IPS-15b (cell line): ENCODE results near the gene VPS26C.
A peak's percentile ranks its signal among the peaks of the same experiment; 100 is the strongest.
"Not testable (repeated sequence)": the region's sequence is repeated elsewhere in the genome, so short reads cannot be mapped to it uniquely, and the experiment has no call there.

Experiments used
- H3K27me3 ChIP-seq: one replicate; pipeline ENCODE4 v1.6.1; 2013; ENCODE audit warnings: low read length; ENCODE audit not compliant: control insufficient read depth, insufficient read depth
- H3K36me3 ChIP-seq: one replicate; pipeline ENCODE4 v1.6.1; 2013; ENCODE audit warnings: low read length; ENCODE audit not compliant: control insufficient read depth, insufficient read depth
- H3K4me1 ChIP-seq: one replicate; pipeline ENCODE4 v1.6.1; 2013; ENCODE audit warnings: mild to moderate bottlenecking, low read length; ENCODE audit not compliant: control insufficient read depth, insufficient read depth
- H3K4me3 ChIP-seq: one replicate; pipeline ENCODE4 v1.5.1; 2013; ENCODE audit warnings: low read depth, low read length
- H3K9ac ChIP-seq: one replicate; pipeline ENCODE4 v1.6.1; 2013; ENCODE audit warnings: low read depth, mild to moderate bottlenecking, low read length
- H3K9me3 ChIP-seq: one replicate; pipeline ENCODE4 v1.6.1; 2013; ENCODE audit warnings: mild to moderate bottlenecking, low read length; ENCODE audit not compliant: control insufficient read depth, insufficient read depth

VPS26C gene

GRCh38 chr21:37267269-37268185 lies at the start of gene VPS26C:
VPS26C (minus strand) TSS chr21:37267334; CDS start chr21:37267294, 40 bp downstream.
- Histone ChIP-seq H3K36me3 (no peaks in the 10 kb centered on the region), H3K9me3 (no peaks in the 10 kb centered on the region), H3K4me1 (peaks cover 4% of the 10 kb centered on the region), H3K27me3 (no peaks in the 10 kb centered on the region), H3K9ac (peak within 1 kb of the TSS; percentile 74), H3K4me3 (peak within 1 kb of the TSS; percentile 95)

DNA sequence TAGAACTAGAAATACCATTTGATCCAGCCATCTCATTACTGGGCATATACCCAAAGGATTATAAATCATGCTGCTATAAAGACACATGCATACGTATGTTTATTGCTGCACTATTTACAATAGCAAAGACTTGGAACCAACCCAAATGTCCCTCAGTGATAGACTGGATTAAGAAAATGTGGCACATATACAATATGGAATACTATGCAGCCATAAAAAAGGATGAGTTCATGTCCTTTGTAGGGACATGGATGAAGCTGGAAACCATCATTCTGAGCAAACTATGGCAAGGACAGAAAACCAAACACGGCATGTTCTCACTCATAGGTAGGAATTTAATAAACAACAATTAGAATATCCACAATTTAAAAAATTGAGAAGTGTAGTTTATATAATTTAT lies 48.9 kb upstream of the VPS26C start:
- not testable (repeated sequence) for H3K4me1 ChIP-seq, H3K9me3 ChIP-seq, H3K36me3 ChIP-seq, H3K9ac ChIP-seq, H3K4me3 ChIP-seq, H3K27me3 ChIP-seq

DNA sequence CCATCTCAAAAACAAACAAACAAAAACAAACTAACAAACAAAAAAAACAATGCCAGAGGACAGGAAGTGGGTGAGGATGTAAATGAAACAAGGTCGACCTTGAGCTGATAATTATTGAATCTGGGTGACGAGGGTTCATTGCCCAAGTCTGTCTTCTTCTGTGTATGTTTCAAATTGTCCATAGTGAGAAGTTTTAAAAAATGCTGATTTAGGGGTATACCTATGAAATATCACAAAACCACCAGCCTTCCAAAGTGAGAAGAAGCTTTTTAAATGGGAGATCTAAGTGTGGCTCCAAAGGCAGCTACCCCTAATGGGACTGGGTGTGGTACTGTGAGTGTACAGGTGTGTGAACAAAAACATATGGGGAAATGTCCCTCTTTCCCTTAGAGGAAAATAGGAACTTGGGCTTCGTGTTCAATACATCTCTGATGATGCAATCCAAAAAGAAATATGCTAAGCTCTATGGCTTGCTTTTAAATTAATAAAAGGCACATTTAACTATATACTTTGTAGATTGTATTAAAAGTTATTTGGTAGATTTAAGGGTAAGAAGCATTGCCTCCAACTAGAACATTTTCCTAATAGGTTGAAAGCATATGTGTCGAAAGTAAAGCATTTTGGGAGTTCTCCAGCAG lies 33.1 kb upstream of the VPS26C start:
- H3K9me3 ChIP-seq: no peaks in the 10 kb centered on the region

DNA sequence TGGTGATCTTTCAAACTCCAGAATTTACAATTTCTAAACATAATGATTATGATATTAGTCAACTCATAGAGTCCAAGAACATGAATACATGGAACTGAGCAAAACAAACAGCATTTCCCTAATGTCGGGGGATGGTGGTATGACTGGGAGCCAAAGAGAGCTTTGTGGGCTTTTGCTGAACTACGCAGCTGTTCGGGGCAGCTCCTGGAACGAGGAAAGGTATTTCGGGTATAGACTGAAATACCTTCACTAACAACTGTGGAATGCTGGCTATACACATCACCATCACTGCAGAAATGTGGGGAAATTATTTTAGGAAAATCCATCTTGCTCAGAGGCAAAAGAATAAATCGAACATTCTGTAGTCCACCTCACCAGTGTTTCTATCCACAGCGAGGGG lies 30.2 kb upstream of the VPS26C start:
- no peaks in the 10 kb centered on the region for H3K36me3 ChIP-seq
- H3K9ac ChIP-seq: no peak overlapping the region
- H3K4me3 ChIP-seq: no peak overlapping the region
- H3K4me1 ChIP-seq: no peaks in the 10 kb centered on the region
- H3K9me3 ChIP-seq: no peaks in the 10 kb centered on the region
- H3K27me3 ChIP-seq: no peaks in the 10 kb centered on the region

More for the DNA sequence above, 33.1 kb upstream of the VPS26C start:
- H3K4me1 ChIP-seq: no peaks in the 10 kb centered on the region
- no peak overlapping the region for H3K4me3 ChIP-seq
- no peaks in the 10 kb centered on the region for H3K36me3 ChIP-seq
- no peak overlapping the region for H3K9ac ChIP-seq
- H3K27me3 ChIP-seq: no peaks in the 10 kb centered on the region

GRCh38 chr21:37294679-37295078 lies 27.5 kb upstream of the VPS26C start:
- no peak overlapping the region for H3K9ac ChIP-seq
- no peaks in the 10 kb centered on the region for H3K27me3 ChIP-seq
- H3K9me3 ChIP-seq: no peaks in the 10 kb centered on the region
- H3K36me3 ChIP-seq: no peaks in the 10 kb centered on the region
- H3K4me1 ChIP-seq: no peaks in the 10 kb centered on the region
- H3K4me3 ChIP-seq: no peak overlapping the region

DNA sequence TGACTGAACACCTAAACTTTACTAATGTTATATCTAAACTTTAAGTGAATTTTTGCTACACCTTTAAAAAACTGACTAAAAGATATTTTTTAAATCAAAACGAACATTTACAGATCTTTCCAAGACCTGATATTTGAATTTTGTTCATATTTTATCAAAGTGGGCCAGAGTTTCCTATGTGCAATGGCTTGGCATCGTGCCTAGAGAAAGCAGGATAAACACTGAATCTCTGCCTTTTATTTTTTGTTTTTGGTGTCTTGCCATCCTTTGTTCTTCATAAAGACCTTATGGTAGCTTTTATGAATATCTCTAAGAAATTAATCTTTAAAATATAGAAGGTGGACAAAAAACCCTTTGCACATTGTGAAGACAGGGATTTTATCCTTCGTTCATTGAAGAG lies 25.8 kb upstream of the VPS26C start:
- H3K9ac ChIP-seq: no peak overlapping the region
- no peaks in the 10 kb centered on the region for H3K36me3 ChIP-seq
- H3K27me3 ChIP-seq: no peaks in the 10 kb centered on the region

DNA sequence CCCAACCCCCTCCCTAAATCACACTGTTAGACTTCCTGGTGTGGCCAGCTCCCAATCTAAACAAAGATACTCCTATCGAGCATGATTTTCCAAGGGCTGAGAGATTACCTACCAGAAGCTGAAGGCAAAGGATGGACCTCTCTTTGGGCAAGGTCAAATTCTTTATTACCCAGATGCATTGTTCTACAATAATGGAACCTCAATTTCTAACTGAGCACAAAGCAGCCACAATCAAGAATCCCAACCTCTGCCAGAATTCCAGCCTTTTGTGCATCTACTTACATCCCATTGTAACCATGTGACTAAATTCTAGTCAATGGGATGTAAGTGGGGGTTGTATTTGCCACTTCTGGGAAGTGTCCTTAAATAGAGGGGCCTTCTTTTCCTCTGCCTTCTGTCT lies 24.9 kb upstream of the VPS26C start:
- Histone ChIP-seq H3K4me1 (no peaks in the 10 kb centered on the region), H3K9me3 (no peaks in the 10 kb centered on the region), H3K27me3 (no peaks in the 10 kb centered on the region), H3K4me3 (no peak overlapping the region), H3K9ac (no peak overlapping the region), H3K36me3 (no peaks in the 10 kb centered on the region)

More for the DNA sequence above, 25.8 kb upstream of the VPS26C start:
- Histone ChIP-seq H3K9me3 (no peaks in the 10 kb centered on the region), H3K4me3 (no peak overlapping the region), H3K4me1 (no peaks in the 10 kb centered on the region)

DNA sequence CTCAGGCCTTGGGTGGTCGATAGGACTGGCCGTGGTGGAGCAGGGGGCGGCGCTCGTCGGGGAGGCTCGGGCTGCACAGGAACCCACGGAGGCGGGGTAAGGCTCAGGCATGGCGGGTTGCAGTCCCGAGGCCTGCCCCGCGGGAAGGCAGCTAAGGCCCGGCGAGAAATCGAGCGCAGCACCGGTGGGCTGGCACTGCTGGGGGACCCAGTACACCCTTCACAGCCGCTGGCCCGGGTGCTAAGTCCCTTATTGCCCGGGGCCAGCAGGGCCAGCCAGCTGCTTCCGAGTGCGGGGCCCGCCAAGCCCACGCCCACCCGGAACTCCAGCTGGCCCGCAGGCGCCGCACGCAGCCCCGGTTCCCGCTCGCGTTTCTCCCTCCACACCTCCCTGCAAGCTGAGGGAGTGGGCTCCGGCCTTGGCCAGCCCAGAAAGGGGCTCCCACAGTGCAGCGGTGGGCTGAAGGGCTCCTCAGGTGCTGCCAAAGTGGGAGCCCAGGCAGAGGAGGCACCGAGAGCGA lies 16.1 kb upstream of the VPS26C start:
- peaks cover 37% of the 10 kb centered on the region for H3K27me3 ChIP-seq
- H3K4me3 ChIP-seq, H3K9ac ChIP-seq, H3K36me3 ChIP-seq, H3K9me3 ChIP-seq, H3K4me1 ChIP-seq: not testable (repeated sequence)

DNA sequence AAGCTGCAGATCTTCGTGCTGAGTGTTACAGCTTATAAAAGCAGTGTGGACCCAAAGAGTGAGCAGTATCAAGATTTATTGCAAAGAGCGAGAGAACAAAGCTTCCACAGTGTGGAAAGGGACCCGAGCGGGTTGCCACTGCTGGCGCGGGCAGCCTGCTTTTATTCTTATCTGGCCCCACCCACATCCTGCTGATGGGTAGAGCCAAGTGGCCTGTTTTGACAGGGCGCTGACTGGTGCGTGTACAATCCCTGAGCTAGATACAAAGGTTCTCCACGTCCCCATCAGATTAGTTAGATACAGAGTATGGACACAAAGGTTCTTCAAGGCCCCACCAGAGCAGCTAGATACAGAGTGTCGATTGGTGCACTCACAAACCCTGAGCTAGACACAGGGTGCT lies 15.5 kb upstream of the VPS26C start:
- not testable (repeated sequence) for H3K4me1 ChIP-seq, H3K4me3 ChIP-seq, H3K9ac ChIP-seq, H3K9me3 ChIP-seq, H3K36me3 ChIP-seq
- H3K27me3 ChIP-seq: peaks cover 37% of the 10 kb centered on the region

GRCh38 chr21:37281993-37282392 lies 14.9 kb upstream of the VPS26C start:
- peaks cover 37% of the 10 kb centered on the region for H3K27me3 ChIP-seq
- H3K36me3 ChIP-seq: no peaks in the 10 kb centered on the region
- no peak overlapping the region for H3K9ac ChIP-seq
- H3K4me3 ChIP-seq: no peak overlapping the region
- H3K4me1 ChIP-seq: peaks cover 3% of the 10 kb centered on the region
- no peaks in the 10 kb centered on the region for H3K9me3 ChIP-seq

- H3K36me3 ChIP-seq: no peaks in the 10 kb centered on the region
- no peak overlapping the region for H3K4me3 ChIP-seq
- no peak overlapping the region for H3K9ac ChIP-seq
- H3K4me1 ChIP-seq: peaks cover 3% of the 10 kb centered on the region
- H3K27me3 ChIP-seq: peaks cover 37% of the 10 kb centered on the region
- H3K9me3 ChIP-seq: no peaks in the 10 kb centered on the region
Observed at GRCh38 chr21:37281579-37281978, 14.4 kb upstream of the VPS26C start.

DNA sequence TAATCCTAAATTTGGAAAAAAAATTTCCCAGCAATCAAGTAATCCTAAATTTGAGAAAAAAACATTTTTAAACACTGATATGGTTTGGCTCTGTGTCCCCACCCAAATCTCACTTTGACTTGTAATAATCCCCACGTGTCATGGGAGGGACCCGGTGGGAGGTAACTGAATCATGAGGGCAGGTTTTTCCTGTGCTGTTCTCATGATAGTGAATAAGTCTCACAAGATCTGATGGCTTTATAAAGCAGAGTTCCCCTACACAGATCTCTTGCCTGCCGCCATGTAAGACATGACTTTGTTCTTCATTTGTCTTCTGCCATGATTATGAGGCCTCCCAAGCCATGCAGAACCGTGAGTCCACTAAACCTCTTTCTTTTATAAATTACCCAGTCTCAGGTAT lies 12.1 kb upstream of the VPS26C start:
- H3K27me3 ChIP-seq: peaks cover 36% of the 10 kb centered on the region
- not testable (repeated sequence) for H3K36me3 ChIP-seq, H3K9ac ChIP-seq, H3K9me3 ChIP-seq, H3K4me3 ChIP-seq, H3K4me1 ChIP-seq
